ENCODE measurements around the gene INO80E. TPM values are rescaled to one million over a fixed set of nuclear protein-coding genes. Genes with fewer than 3 reads are reported as not detected.
A peak's percentile ranks its signal among the peaks of the same experiment; 100 is the strongest.
"Not testable (repeated sequence)": the region's sequence is repeated elsewhere in the genome, so short reads cannot be mapped to it uniquely, and the experiment has no call there.

INO80E gene
- total RNA-seq, 1 donor from 2014 or later = 22.6 TPM

GRCh38 chr16:30009085-30009862 is 13.2 kb downstream of the INO80E start:
- FAIRE-seq = no peak
- TF ChIP-seq CTCF (IDR thresholded peaks at IDR 0.05; ENCODE audit: insufficient read depth, low read length, severe bottlenecking) = no peak

GRCh38 chr16:30009990-30010843 is 14.2 kb downstream of the INO80E start:
- DNase-seq (ENCODE audit: low read depth) (no peak), FAIRE-seq (no peak)
- Histone ChIP-seq H3K36me3 (ENCODE audit: control insufficient read depth, insufficient read depth, low read length) (no peaks in the 10 kb centered on the region), H3K4me3 (ENCODE audit: low read depth, low read length) (no peak overlapping the region), H3K27me3 (ENCODE audit: control insufficient read depth, insufficient read depth, low read length) (peaks cover 15% of the 10 kb centered on the region)
- TF ChIP-seq CTCF (IDR thresholded peaks at IDR 0.05; ENCODE audit: insufficient read depth, low read length, severe bottlenecking) = no peak

More at GRCh38 chr16:30009085-30009862, 13.2 kb downstream of the INO80E start:
- H3K36me3 ChIP-seq (ENCODE audit: control insufficient read depth, insufficient read depth, low read length) = no peaks in the 10 kb centered on the region
- no peak overlapping the region for H3K4me3 ChIP-seq (ENCODE audit: low read depth, low read length)
- DNase-seq (ENCODE audit: low read depth) = no peak
- H3K27me3 ChIP-seq (ENCODE audit: control insufficient read depth, insufficient read depth, low read length) = peaks cover 15% of the 10 kb centered on the region

- DNase-seq (ENCODE audit: low read depth) (no peak), FAIRE-seq (no peak)
- H3K4me3 ChIP-seq (ENCODE audit: low read depth, low read length) = peak within 1 kb of the TSS; percentile 30
- H3K36me3 ChIP-seq (ENCODE audit: control insufficient read depth, insufficient read depth, low read length) = no peaks in the 10 kb centered on the region
- H3K27me3 ChIP-seq (ENCODE audit: control insufficient read depth, insufficient read depth, low read length) = peaks cover 15% of the 10 kb centered on the region
- TF ChIP-seq CTCF (IDR thresholded peaks at IDR 0.05; ENCODE audit: insufficient read depth, low read length, severe bottlenecking) = no peak
Observed at GRCh38 chr16:30010844-30011713, 15.0 kb downstream of the INO80E start, which contains the start of gene DOC2A. DOC2A (minus strand) TSS chr16:30011027; CDS start chr16:30010222, 805 bp downstream.

GRCh38 chr16:30011714-30012504 is 15.9 kb downstream of the INO80E start:
- no peaks in the 10 kb centered on the region for H3K36me3 ChIP-seq (ENCODE audit: control insufficient read depth, insufficient read depth, low read length)
- peaks cover 15% of the 10 kb centered on the region for H3K27me3 ChIP-seq (ENCODE audit: control insufficient read depth, insufficient read depth, low read length)
- FAIRE-seq (no peak), DNase-seq (ENCODE audit: low read depth) (no peak)
- H3K4me3 ChIP-seq (ENCODE audit: low read depth, low read length) = no peak overlapping the region
- no peak for TF ChIP-seq CTCF (IDR thresholded peaks at IDR 0.05; ENCODE audit: insufficient read depth, low read length, severe bottlenecking)

- not testable (repeated sequence) for H3K36me3 ChIP-seq (ENCODE audit: control insufficient read depth, insufficient read depth, low read length); FAIRE-seq; H3K4me3 ChIP-seq (ENCODE audit: low read depth, low read length); DNase-seq (ENCODE audit: low read depth)
- H3K27me3 ChIP-seq (ENCODE audit: control insufficient read depth, insufficient read depth, low read length) = peaks cover 15% of the 10 kb centered on the region
Observed at GRCh38 chr16:30012598-30012997, 16.6 kb downstream of the INO80E start.

- H3K4me3 ChIP-seq (ENCODE audit: low read depth, low read length); H3K27me3 ChIP-seq (ENCODE audit: control insufficient read depth, insufficient read depth, low read length); FAIRE-seq; H3K36me3 ChIP-seq (ENCODE audit: control insufficient read depth, insufficient read depth, low read length); DNase-seq (ENCODE audit: low read depth): not testable (repeated sequence)
Observed at GRCh38 chr16:30015450-30015849, 19.4 kb downstream of the INO80E start.
